ENCODE measurements around the gene MARCKS.

Gene MARCKS

DNA sequence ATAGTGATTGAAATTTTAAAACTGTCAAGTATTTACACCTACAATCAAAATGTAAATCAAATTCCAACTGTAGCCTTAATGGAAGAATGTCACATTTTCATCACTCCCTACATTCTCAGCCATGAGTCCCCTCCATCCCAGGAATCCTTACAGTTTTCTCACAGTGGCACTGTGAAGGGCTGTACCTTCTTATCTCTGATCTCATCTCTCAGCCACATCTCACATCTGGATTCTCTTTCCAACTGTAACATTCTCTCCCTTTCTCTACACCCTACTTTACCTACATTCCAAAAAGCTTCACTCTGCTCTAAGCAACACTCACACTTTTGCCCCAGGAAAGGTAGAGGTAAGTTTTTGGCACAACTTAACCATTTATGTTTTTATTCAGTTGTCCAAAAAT is 8.9 kb upstream of the MARCKS start:
- intact Hi-C loops (cut with DNase I): no loop called here

DNA sequence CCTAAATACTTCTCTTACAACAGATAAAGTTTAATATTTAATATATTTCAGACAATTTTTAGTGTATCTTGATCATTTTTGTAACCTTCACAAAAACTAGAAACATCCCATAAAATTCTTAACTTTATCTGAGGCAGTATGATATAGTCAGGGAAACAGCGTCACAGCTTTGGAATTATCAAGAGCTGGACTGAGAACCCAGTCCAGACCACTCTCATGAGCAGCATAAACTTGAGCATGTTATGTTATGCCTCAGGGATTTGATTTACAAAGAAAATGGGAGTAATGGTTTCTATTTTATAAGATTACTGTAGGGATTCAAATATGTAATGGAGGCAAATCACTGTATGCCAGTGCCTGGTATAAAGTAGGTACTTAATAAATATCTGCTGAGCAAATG is 8.3 kb upstream of the MARCKS start:
- DNase-seq: no peak
- intact Hi-C loops (cut with DNase I): no loop called here

More for the DNA sequence above, 8.9 kb upstream of the MARCKS start:
- no peak for DNase-seq

DNA sequence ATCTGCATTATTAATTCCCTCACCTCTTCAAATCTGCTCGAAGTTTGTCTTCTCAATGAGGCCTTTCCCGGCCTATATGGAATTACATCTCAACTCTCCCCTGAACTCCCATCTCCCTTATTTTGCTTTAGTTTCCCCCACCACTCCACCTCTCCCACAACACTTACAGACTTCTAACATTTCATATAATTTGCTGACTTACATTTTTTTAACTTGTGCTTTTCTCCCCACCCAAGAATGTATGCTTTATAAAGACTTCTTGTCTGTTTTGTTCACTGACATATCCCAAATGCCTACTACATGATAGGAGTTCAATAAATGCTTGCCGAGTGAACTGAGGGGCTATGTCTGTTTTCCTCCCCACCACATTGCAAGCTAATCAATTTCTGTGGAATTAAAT is 3.9 kb upstream of the MARCKS start:
- intact Hi-C loops (cut with DNase I): loop anchor here (10.0 kb wide), 1 partner anchor 558 kb away; no protein-coding TSS in a partner anchor
- no peak for DNase-seq

DNA sequence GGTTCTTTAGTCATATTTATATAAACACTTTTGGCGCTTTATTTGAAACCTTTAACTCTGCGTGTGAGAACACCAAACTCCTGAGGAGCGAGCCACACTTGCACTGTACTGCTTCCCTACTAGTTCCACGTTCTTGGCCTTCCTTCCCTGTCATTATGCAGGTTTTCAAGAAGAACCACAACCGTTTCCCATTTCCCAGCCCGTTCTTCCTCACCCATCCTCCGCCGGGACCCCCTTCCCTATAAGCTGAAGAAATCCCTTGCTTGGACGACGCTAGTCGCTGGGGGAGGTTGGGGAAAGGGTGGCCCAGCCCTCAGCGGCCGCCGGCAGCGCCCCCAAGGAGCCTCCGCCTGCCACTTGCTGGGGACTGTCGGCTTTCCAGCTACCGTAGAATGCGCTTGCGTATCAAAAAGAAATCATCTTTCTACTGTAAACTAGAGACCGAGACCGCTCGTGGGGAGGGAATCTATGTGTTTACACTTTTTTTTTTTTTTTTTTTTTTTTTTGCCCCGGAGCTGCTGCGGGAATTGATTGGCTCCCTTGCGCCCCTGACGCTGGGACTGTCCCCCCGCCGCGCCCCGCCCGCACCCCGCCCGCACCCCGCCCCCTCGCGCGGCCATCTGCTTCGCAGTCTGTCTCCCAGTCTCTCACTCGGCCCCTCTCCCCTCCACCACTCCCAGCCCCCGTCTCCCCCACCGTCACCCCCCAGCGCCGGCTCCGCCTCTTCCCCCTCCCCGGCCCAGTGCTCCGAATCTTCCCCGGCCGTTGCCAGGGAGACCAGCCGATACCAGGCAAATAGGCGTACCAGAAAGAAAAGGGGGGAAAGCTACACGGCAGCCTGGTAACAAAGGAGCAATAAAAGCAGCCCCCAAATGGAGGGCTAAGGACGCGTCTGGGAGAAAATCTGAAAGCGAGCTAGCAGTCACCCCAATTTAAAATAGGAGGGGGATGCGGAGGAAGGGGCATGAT is 2.3 kb upstream of the MARCKS start:
- peak; percentile 61 to 95 (median 72) for DNase-seq
- intact Hi-C loops (cut with DNase I): loop anchor here (5.0 to 10.0 kb wide), 4 partner anchors 443 to 978 kb away; no protein-coding TSS in a partner anchor

DNA sequence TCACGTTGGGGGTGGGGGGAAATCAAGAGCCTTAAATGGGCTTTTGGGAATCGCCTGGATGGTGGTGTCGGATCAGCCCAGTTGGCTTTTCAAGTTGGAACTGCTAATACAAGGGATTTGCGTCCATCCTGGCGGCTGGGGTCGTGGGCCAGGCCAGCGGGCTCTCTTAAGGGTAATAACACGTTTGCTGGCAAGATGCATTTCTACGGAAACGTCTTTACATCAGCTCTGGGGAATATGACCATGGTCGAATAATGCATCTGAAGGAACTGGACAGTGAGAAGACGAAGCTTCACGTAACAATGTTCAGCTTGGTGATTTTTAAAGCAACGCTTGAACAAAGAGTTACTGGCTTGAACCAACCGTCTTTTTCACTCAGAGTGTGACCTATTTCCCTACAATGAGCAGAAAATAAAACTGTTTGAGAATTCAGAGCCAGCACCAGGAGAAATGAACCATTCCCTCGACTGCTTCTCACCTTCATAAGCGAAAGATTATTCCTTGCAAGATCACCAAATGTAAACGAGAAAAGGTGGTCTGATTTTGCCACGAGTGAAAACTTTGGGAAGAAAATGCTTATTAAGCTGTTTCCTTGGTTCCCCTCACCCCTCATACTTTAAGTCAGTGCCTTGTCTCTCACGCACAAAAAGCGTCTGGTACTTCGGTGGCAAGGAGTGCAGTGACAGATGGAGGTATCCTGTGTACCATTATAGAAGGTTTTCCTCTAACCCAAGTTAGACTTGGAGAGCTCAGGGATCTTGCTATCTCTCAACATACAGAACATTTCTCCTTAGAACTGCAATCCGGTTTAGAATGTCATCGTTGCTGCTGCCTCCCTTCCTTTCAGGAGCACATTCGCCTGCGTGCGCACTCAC is 1.4 kb upstream of the MARCKS start:
- intact Hi-C loops (cut with DNase I): loop anchor here (5.0 to 10.0 kb wide), 4 partner anchors 443 to 978 kb away; no protein-coding TSS in a partner anchor
- peak in 8 of 10 donors; percentile 20 to 87 (median 30) for DNase-seq

DNA sequence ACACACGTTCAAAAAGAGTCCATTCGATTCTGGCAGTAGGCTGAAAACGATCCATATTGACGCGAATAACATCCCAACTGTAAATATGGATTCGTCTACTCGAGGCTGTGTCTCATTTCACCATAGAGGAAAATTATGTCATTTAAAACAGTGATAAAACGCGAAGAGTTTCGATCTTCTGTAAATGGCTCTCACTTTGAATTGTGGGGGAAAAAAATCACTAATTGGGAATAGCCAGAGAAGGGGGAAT is 845 bp upstream of the MARCKS start:
- intact Hi-C loops (cut with DNase I): loop anchor here (5.0 to 10.0 kb wide), 4 partner anchors 444 to 979 kb away; no protein-coding TSS in a partner anchor

DNA sequence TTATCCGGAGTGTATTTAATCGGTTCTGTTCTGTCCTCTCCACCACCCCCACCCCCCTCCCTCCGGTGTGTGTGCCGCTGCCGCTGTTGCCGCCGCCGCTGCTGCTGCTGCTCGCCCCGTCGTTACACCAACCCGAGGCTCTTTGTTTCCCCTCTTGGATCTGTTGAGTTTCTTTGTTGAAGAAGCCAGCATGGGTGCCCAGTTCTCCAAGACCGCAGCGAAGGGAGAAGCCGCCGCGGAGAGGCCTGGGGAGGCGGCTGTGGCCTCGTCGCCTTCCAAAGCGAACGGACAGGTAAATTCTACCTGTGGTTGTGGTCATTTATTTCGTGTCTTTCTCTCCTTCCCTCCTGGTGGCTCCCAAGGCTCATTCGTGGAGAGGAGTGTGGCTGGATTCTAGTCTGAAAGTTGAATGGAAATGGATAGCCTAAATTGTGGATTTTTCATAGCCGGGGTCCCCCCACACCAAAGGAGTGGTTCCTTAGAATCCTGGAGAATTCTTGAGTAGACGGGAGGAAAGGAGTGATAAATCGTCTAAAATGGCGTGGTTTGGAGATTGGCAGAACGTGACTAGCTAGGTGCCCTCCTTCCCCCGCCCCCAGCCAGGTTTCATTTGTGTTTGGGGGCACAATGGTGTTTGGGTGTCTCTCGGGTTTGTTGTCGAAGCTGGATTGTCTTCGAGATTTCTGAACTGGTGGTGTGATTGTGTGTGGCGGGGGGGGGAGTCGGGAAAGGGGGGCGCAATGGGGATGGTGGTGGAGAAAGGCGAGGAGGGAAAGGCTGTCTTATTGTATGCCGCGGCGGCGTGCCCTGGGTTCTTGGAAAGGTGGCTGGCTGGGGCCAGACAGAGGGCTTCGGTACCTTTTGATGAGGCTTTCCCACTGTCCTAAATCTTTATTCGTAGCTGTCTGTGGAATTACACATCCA is 673 bp downstream of the MARCKS start:
- DNase-seq: peak in 8 of 10 donors; percentile 8 to 85 (median 34)
- intact Hi-C loops (cut with DNase I): loop anchor here (2.0 to 10.0 kb wide), 5 partner anchors 293 to 981 kb away; no protein-coding TSS in a partner anchor

More for the DNA sequence above, 845 bp upstream of the MARCKS start:
- no peak for DNase-seq

DNA sequence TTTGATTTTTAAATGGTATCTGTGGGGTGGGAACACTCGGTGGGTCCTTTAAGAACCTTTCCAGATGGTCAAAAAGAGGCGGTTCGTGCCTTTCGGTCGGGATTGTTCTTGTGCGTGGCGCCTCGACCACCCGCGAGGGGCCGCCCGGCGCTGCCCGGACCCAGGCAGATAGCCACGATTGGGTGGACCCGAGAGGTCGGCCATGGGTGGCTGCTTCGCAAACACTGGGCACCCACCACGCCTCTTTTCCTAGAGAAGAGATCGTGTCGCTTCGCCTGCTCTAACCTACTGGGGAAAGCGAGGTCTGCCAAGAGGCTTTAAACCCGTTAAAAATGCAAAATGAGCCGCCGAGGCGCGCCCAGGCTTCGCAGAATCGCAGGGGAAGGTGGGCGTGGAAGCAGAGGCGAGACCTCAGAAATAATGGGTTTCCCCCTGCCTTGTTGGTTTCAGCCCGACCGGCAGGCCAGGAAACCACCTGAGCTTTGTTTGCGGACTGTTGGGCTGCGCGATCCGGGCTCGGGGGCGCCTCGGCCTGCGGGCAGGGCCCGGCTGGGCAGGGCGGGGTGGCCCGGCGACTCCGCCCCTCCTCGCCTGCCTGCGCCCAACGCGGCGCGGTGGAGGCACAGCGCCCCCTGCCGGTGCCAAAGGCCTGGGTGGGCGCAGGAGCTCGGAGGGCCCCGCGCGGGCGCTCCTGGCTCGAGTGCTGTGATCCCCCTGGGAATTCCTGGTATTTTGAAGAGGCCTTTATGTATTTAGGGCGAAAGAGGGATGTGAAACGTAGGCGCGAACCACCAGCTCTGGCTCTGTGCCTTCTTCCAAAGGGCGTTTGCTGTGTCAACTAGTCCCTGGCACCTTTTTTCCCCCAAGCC is 1.6 kb downstream of the MARCKS start:
- peak; percentile 74 to 97 (median 82) for DNase-seq
- intact Hi-C loops (cut with DNase I): loop anchor here (2.0 to 10.0 kb wide), 5 partner anchors 294 to 981 kb away; no protein-coding TSS in a partner anchor

DNA sequence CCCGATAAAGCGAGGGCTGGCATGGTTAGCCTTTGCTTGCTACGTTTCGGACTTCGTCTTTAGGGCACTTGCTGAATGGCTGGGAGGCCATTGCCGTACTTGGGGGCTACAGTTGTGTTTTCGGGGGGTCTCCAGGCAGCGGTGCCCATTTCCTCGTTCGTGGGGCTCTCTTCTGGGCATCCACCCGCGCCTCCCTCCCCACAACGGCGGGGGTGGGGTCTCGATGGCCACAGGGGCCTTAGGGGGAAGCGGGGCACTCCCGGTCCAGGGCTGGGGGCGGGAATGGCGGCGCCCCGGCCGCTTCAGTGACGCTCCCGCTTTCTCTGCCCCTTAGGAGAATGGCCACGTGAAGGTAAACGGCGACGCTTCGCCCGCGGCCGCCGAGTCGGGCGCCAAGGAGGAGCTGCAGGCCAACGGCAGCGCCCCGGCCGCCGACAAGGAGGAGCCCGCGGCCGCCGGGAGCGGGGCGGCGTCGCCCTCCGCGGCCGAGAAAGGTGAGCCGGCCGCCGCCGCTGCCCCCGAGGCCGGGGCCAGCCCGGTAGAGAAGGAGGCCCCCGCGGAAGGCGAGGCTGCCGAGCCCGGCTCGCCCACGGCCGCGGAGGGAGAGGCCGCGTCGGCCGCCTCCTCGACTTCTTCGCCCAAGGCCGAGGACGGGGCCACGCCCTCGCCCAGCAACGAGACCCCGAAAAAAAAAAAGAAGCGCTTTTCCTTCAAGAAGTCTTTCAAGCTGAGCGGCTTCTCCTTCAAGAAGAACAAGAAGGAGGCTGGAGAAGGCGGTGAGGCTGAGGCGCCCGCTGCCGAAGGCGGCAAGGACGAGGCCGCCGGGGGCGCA is 2.4 kb downstream of the MARCKS start:
- intact Hi-C loops (cut with DNase I): loop anchor here (2.0 to 10.0 kb wide), 6 partner anchors 295 to 1079 kb away; no protein-coding TSS in a partner anchor
- DNase-seq: peak in 6 of 10 donors; percentile 11 to 83 (median 58)

DNA sequence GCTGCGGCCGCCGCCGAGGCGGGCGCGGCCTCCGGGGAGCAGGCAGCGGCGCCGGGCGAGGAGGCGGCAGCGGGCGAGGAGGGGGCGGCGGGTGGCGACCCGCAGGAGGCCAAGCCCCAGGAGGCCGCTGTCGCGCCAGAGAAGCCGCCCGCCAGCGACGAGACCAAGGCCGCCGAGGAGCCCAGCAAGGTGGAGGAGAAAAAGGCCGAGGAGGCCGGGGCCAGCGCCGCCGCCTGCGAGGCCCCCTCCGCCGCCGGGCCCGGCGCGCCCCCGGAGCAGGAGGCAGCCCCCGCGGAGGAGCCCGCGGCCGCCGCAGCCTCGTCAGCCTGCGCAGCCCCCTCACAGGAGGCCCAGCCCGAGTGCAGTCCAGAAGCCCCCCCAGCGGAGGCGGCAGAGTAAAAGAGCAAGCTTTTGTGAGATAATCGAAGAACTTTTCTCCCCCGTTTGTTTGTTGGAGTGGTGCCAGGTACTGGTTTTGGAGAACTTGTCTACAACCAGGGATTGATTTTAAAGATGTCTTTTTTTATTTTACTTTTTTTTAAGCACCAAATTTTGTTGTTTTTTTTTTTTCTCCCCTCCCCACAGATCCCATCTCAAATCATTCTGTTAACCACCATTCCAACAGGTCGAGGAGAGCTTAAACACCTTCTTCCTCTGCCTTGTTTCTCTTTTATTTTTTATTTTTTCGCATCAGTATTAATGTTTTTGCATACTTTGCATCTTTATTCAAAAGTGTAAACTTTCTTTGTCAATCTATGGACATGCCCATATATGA is 3.2 kb downstream of the MARCKS start:
- peak in 5 of 10 donors; percentile 8 to 80 (median 75) for DNase-seq
- intact Hi-C loops (cut with DNase I): loop anchor here (2.0 kb wide), 1 partner anchor 1080 kb away; no protein-coding TSS in a partner anchor

DNA sequence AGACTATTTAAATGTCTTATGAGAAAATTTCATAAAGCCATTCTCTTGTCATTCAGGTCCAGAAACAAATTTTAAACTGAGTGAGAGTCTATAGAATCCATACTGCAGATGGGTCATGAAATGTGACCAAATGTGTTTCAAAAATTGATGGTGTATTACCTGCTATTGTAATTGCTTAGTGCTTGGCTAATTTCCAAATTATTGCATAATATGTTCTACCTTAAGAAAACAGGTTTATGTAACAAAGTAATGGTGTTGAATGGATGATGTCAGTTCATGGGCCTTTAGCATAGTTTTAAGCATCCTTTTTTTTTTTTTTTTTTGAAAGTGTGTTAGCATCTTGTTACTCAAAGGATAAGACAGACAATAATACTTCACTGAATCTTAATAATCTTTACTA is 5.0 kb downstream of the MARCKS start:
- no peak for DNase-seq
- intact Hi-C loops (cut with DNase I): no loop called here

DNA sequence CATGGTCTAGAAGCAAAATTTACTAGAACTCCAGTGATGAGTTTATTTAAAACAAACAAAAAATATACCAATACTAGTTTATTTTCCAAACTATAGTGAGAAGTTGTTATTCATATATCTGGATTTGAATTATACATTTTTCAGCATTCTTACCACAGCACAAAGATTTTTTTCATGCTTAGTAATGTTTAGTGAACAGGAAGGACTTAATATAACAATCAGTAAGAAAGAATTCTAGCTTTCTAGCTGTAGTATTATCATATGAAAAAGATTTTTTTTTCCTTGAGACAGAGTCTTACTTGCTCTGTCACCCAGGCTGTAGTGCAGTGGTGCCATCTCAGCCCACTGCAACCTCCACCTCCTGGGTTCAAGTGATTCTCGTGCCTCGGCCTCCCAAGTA is 13.8 kb downstream of the MARCKS start:
- DNase-seq: no peak
- intact Hi-C loops (cut with DNase I): no loop called here

DNA sequence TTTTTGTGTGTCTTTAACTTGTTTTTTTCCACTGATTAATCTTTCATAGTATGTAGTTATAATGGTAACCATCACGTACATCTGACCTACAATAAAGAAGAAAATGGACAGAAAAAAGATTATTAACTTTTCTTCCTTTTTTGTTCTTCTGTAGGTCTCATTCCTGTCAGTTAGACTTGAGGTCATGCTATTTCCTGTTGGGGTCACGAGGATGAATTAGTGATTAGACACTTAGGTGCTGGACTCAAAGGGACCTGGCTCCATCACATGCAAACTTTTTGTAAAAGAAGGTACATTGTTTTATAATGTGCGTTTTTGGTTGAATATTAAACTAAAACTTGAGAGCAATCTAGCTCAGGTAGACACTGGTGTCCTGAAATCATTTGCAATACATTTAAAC is 14.8 kb downstream of the MARCKS start:
- DNase-seq: no peak
- intact Hi-C loops (cut with DNase I): no loop called here

DNA sequence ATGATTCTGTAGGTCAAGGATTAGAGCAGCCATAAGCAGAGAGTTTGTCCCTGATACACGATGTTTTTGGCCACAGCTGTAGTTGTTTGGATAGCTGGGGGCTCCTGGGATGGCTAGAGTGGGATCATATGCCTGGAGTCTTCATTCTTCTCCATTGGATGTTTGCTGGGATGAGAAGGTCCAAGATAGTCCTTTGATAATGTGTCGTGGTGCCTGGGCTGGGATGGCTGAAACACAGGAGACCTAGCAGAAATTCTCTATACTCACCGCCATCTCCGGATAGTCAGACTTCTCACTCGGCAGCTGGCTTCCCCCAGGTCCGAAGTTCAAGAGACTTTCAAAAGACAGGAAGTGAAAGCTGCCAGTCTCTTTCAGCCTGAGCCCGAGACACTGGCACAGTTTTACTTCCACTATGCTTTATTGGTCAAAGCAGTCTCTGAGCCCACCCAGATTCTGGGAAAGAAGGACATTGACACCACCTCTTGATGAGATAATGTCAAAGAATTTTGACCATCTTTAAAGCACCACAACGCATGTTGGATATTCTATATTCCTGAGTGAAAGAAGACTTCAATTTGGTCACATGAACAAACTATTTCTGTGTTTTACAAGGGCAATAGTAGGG is 16.0 kb downstream of the MARCKS start:
- intact Hi-C loops (cut with DNase I): no loop called here
- DNase-seq: peak in 2 of 10 donors; percentile 19 to 52

DNA sequence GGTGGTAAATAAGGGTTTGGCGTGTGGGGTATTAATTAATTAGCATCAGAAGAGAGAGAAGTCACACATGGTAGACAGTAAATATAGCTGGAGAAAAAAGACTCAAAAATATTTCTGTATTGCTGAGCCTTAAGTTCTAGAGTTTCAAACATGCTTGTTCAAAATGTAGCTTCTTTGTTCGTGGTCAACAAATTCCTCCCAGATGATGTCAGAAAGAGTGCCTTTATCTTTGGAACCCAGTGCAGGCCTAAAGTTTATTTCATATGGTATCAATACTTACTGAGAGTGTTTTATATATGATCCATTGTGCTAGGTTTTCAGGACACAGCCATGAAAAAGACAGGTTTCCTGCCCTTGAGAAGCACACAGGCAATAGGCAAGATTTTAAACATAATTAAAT is 18.3 kb downstream of the MARCKS start:
- intact Hi-C loops (cut with DNase I): no loop called here

DNA sequence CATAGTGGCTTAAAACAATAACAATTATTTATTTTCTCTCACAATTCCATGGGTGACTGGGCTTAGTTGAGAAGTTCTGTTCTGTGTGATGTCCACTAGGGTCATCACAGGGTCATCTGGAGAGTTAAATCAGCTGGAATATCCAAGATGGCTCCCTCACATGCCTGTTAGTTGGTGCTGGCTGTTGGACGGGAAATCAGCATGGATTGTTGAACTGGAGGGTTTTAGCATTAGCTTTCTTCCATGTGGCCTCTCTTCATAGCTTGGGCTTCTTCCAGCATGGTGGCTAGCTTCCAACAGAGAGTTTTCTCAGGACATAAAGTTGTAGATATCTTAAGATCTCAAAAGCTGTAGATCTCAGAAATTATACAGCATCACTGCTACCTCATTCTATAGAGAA is 19.6 kb downstream of the MARCKS start:
- no peak for DNase-seq
- intact Hi-C loops (cut with DNase I): no loop called here

More for the DNA sequence above, 18.3 kb downstream of the MARCKS start:
- DNase-seq: no peak

Measured in posterior cingulate gyrus (tissue), 11 donors.